ENCODE measurements around the gene CTNND2.

DNA sequence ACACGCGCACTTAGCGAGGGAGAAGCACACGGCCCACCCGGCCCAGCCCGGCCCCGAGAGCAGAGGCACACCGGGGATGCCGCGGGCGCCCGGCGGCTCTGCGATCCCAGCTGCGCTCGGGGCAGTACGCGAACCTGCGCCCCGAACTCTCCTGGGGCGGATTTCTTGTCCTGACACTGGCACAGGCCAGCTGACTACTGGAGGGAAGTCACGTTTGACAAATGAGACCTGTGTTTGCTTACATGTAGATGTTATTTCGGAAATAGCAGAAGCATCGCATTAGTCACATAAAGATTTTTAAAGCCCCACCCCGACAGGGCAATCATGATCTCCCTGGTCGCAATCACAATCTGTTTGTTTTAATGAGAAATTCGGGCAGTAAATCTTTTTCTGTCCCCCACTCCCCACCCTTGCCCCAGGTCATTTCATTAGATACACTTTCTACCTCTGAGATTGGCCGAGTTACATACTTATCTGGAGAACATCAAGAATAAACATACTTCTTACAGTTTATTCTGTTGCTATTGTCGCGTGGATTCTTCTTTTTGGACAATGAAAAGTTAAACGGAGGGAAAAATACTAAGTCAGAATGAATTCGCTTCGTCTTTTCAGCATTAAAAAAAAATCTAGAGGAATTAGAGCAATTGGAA is 518.9 kb downstream of the CTNND2 start:
- TF ChIP-seq, protein P1, sequence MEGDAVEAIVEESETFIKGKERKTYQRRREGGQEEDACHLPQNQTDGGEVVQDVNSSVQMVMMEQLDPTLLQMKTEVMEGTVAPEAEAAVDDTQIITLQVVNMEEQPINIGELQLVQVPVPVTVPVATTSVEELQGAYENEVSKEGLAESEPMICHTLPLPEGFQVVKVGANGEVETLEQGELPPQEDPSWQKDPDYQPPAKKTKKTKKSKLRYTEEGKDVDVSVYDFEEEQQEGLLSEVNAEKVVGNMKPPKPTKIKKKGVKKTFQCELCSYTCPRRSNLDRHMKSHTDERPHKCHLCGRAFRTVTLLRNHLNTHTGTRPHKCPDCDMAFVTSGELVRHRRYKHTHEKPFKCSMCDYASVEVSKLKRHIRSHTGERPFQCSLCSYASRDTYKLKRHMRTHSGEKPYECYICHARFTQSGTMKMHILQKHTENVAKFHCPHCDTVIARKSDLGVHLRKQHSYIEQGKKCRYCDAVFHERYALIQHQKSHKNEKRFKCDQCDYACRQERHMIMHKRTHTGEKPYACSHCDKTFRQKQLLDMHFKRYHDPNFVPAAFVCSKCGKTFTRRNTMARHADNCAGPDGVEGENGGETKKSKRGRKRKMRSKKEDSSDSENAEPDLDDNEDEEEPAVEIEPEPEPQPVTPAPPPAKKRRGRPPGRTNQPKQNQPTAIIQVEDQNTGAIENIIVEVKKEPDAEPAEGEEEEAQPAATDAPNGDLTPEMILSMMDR (IDR thresholded peaks at IDR 0.05; ENCODE audit: borderline replicate concordance, extremely low read depth, low read length, poor library complexity, severe bottlenecking), result no peak
- TF ChIP-seq EZH2 (IDR thresholded peaks at IDR 0.05; ENCODE audit: borderline replicate concordance, low read depth, low read length, severe bottlenecking), result no peak

All from DND-41 (cell line).